ENCODE results near the gene KIF5A.

The KIF5A gene

GRCh38 chr12:57579677-57580465 is 30.0 kb downstream of the KIF5A start:
- TF ChIP-seq ZFX (IDR thresholded peaks at IDR 0.05; ENCODE audit: borderline replicate concordance) (no peak), CTCF (IDR thresholded peaks at IDR 0.05) (no peak)
- no peak overlapping the region for H3K27ac ChIP-seq

GRCh38 chr12:57580466-57580795 is 30.6 kb downstream of the KIF5A start:
- no peak for TF ChIP-seq CTCF (IDR thresholded peaks at IDR 0.05)
- TF ChIP-seq ZFX (IDR thresholded peaks at IDR 0.05; ENCODE audit: borderline replicate concordance) = no peak
- no peak overlapping the region for H3K27ac ChIP-seq

- TF ChIP-seq CTCF (IDR thresholded peaks at IDR 0.05) (no peak), ZFX (IDR thresholded peaks at IDR 0.05; ENCODE audit: borderline replicate concordance) (no peak)
- H3K27ac ChIP-seq = no peak overlapping the region
Observed at GRCh38 chr12:57581802-57582201, 32.0 kb downstream of the KIF5A start.

GRCh38 chr12:57582440-57582839 is 32.6 kb downstream of the KIF5A start:
- no peak overlapping the region for H3K27ac ChIP-seq
- TF ChIP-seq CTCF (IDR thresholded peaks at IDR 0.05) (no peak), ZFX (IDR thresholded peaks at IDR 0.05; ENCODE audit: borderline replicate concordance) (no peak)

GRCh38 chr12:57583008-57583831 is 33.4 kb downstream of the KIF5A start:
- no peak overlapping the region for H3K27ac ChIP-seq
- TF ChIP-seq CTCF (IDR thresholded peaks at IDR 0.05) = peak; percentile 98
- no peak for TF ChIP-seq ZFX (IDR thresholded peaks at IDR 0.05; ENCODE audit: borderline replicate concordance)

GRCh38 chr12:57584050-57584449 is 34.2 kb downstream of the KIF5A start:
- no peak overlapping the region for H3K27ac ChIP-seq
- TF ChIP-seq ZFX (IDR thresholded peaks at IDR 0.05; ENCODE audit: borderline replicate concordance) = no peak
- TF ChIP-seq CTCF (IDR thresholded peaks at IDR 0.05) = no peak

- no peak overlapping the region for H3K27ac ChIP-seq
- TF ChIP-seq CTCF (IDR thresholded peaks at IDR 0.05) = no peak
- no peak for TF ChIP-seq ZFX (IDR thresholded peaks at IDR 0.05; ENCODE audit: borderline replicate concordance)
Observed at GRCh38 chr12:57584690-57585089, 34.8 kb downstream of the KIF5A start.

All from 22Rv1 (cell line).